Natural killer cell (primary cell): ENCODE results near the gene TIGD1. TPM values are rescaled to one million over a fixed set of nuclear protein-coding genes. Genes with fewer than 3 reads are reported as not detected.

Source experiments
- ATAC-seq, 3 donors: fragments of 150-1000 bp in 2 of 3; fragments of 200-7000 bp in 1 of 3; cut with Tn5 transposase; 1 replicate in 1 of 3; 2 replicates in 2 of 3; pipeline ENCODE4 v1.10.0; 2021; ENCODE audit warnings: mild to moderate bottlenecking in 2 of 3, moderate library complexity in 2 of 3
- DNase-seq, 2 donors: peaks; one replicate each; pipeline versions ENCODE4 v3.0.0 to v3.0.0-alpha.2; 2013 to 2021; ENCODE audit warnings: mixed read lengths in 1 of 2
- H3K27ac ChIP-seq: one replicate; pipeline ENCODE4 v1.5.1; 2013; ENCODE audit warnings: mild to moderate bottlenecking, low read length
- H3K27me3 ChIP-seq: one replicate; pipeline ENCODE4 v1.6.1; 2013; ENCODE audit warnings: low read length; ENCODE audit not compliant: control insufficient read depth, insufficient read depth
- H3K36me3 ChIP-seq: one replicate; pipeline ENCODE4 v1.6.1; 2013; ENCODE audit warnings: low read length; ENCODE audit not compliant: control insufficient read depth, insufficient read depth
- H3K4me1 ChIP-seq: one replicate; pipeline ENCODE4 v1.6.1; 2013; ENCODE audit warnings: low read length; ENCODE audit not compliant: control insufficient read depth, insufficient read depth
- H3K4me3 ChIP-seq: one replicate; pipeline ENCODE4 v1.5.1; 2013; ENCODE audit warnings: low read length
- H3K9me3 ChIP-seq: one replicate; pipeline ENCODE4 v1.6.1; 2013; ENCODE audit warnings: low read length; ENCODE audit not compliant: control insufficient read depth, insufficient read depth
- H3K27ac Mint-ChIP-seq, 2 donors: one replicate each; pipeline ENCODE4 v1.8.0; 2022; ENCODE audit warnings: mild to moderate bottlenecking in 2 of 2, mixed read lengths in 2 of 2, moderate library complexity in 1 of 2
- H3K27me3 Mint-ChIP-seq, 2 donors: one replicate each; pipeline ENCODE4 v1.8.0; 2022; ENCODE audit warnings: low read depth in 2 of 2, mixed read lengths in 2 of 2
- H3K36me3 Mint-ChIP-seq: one replicate; pipeline ENCODE4 v1.8.0; 2022; ENCODE audit warnings: mixed read lengths
- H3K4me1 Mint-ChIP-seq, 2 donors: one replicate each; pipeline ENCODE4 v1.8.0; 2022; ENCODE audit warnings: mixed read lengths in 2 of 2
- H3K4me3 Mint-ChIP-seq: one replicate; pipeline ENCODE4 v1.8.0; 2022; ENCODE audit warnings: mild to moderate bottlenecking, moderate library complexity, mixed read lengths
- H3K9me3 Mint-ChIP-seq, 2 donors: one replicate each; pipeline ENCODE4 v1.8.0; 2022; ENCODE audit warnings: mixed read lengths in 2 of 2
- WGBS: methylation state at CpG from one replicate; pipeline ENCODE4 v1.1.7; 2013; ENCODE audit warnings: missing lambda C conversion rate; ENCODE audit not compliant: insufficient coverage; 5-methylcytosine and 5-hydroxymethylcytosine counted together
- intact Hi-C: fragments of 100-400 bp; cut with micrococcal nuclease; formaldehyde crosslinking; loops from one replicate; pipeline ENCODE4 v1.14.2; 2022
- total RNA-seq, 4 donors: library from RNA; stranded (reverse); fragments of 120-200 nt in 1 of 4; gene quantifications; one replicate each; pipeline versions ENCODE4 v1.2.3 to v1.2.4, GENCODE V29; 2013 to 2022
- TF ChIP-seq, protein P1 (sequence below): fragments of 200-600 bp; IDR thresholded peaks from one replicate; pipeline ENCODE4 v1.8.0; 2022; ENCODE audit warnings: antibody characterized with exemption

TIGD1 gene
- total RNA-seq, 3 donors from 2014 or later (not counting 1 experiment from before 2014, with no cell fraction given): 10.6 to 13.2 (median 12.4) TPM

GRCh38 chr2:232518844-232519243 is 31.5 kb downstream of the TIGD1 start:
- no peaks in the 10 kb centered on the region for H3K9me3 Mint-ChIP-seq
- Histone ChIP-seq H3K27ac (no peak overlapping the region), H3K27me3 (peaks cover 14% of the 10 kb centered on the region), H3K4me3 (no peak overlapping the region), H3K36me3 (no peaks in the 10 kb centered on the region), H3K9me3 (no peaks in the 10 kb centered on the region), H3K4me1 (peaks cover 22% of the 10 kb centered on the region)
- WGBS: 75% methylated on average over 6 of the region's 6 CpGs
- H3K4me1 Mint-ChIP-seq: peaks cover 0 to 4% of the 10 kb centered on the region in 2 donors
- H3K27ac Mint-ChIP-seq: no peak overlapping the region
- H3K36me3 Mint-ChIP-seq: no peaks in the 10 kb centered on the region
- H3K4me3 Mint-ChIP-seq: no peak overlapping the region
- intact Hi-C loops: no loop called here
- H3K27me3 Mint-ChIP-seq: peaks cover 10 to 27% of the 10 kb centered on the region in 2 donors
- TF ChIP-seq, protein P1, sequence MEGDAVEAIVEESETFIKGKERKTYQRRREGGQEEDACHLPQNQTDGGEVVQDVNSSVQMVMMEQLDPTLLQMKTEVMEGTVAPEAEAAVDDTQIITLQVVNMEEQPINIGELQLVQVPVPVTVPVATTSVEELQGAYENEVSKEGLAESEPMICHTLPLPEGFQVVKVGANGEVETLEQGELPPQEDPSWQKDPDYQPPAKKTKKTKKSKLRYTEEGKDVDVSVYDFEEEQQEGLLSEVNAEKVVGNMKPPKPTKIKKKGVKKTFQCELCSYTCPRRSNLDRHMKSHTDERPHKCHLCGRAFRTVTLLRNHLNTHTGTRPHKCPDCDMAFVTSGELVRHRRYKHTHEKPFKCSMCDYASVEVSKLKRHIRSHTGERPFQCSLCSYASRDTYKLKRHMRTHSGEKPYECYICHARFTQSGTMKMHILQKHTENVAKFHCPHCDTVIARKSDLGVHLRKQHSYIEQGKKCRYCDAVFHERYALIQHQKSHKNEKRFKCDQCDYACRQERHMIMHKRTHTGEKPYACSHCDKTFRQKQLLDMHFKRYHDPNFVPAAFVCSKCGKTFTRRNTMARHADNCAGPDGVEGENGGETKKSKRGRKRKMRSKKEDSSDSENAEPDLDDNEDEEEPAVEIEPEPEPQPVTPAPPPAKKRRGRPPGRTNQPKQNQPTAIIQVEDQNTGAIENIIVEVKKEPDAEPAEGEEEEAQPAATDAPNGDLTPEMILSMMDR: no peak
- no peak for DNase-seq
- no peak for ATAC-seq

DNA sequence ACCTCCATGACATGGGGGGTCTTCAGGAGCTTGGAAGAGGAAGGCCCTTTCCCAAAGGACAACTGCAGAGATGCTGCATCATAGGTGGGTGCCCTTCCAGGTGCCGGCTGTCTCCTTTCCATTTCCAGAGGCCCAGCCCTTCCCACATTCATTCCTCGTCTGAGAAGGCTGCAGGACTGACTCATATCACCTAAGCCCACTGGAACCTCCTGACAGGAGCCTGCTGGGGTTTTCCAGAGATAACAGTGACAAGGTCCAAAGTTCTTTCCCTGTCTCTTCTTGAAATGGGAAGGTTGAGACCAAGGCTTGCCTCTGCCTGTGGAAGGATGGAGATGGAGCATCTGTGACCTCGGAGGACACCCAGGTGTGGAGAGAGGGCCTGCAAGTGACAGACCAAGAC is 33.8 kb downstream of the TIGD1 start:
- Mint-ChIP-seq H3K4me1 (peaks cover 0 to 3% of the 10 kb centered on the region in 2 donors), H3K36me3 (no peaks in the 10 kb centered on the region), H3K27me3 (peaks cover 12 to 20% of the 10 kb centered on the region in 2 donors), H3K27ac (no peak overlapping the region), H3K9me3 (no peaks in the 10 kb centered on the region), H3K4me3 (no peak overlapping the region)
- DNase-seq (no peak), ATAC-seq (no peak)
- no peak overlapping the region for H3K4me3 ChIP-seq
- intact Hi-C loops: no loop called here
- H3K4me1 ChIP-seq: peaks cover 2% of the 10 kb centered on the region
- no peaks in the 10 kb centered on the region for H3K36me3 ChIP-seq
- H3K27ac ChIP-seq: no peak overlapping the region
- TF ChIP-seq, protein P1: no peak
- no peaks in the 10 kb centered on the region for H3K27me3 ChIP-seq
- no peaks in the 10 kb centered on the region for H3K9me3 ChIP-seq
- WGBS: 85% methylated on average over 2 of the region's 3 CpGs

- Histone ChIP-seq H3K27me3 (no peaks in the 10 kb centered on the region), H3K9me3 (no peaks in the 10 kb centered on the region), H3K4me1 (no peaks in the 10 kb centered on the region), H3K4me3 (no peak overlapping the region), H3K36me3 (no peaks in the 10 kb centered on the region), H3K27ac (no peak overlapping the region)
- ATAC-seq (no peak), DNase-seq (no peak)
- Mint-ChIP-seq H3K4me1 (no peaks in the 10 kb centered on the region), H3K27me3 (peaks cover 12 to 15% of the 10 kb centered on the region in 2 donors), H3K9me3 (no peaks in the 10 kb centered on the region), H3K27ac (no peak overlapping the region), H3K4me3 (no peak overlapping the region), H3K36me3 (no peaks in the 10 kb centered on the region)
- intact Hi-C loops: no loop called here
- TF ChIP-seq, protein P1: no peak
- 87% methylated on average over 7 of the region's 7 CpGs for WGBS
Observed at GRCh38 chr2:232515639-232516038, 34.7 kb downstream of the TIGD1 start.

GRCh38 chr2:232513353-232513752 is 37.0 kb downstream of the TIGD1 start:
- intact Hi-C loops: no loop called here
- H3K4me1 ChIP-seq: no peaks in the 10 kb centered on the region
- Mint-ChIP-seq H3K4me1 (no peaks in the 10 kb centered on the region), H3K36me3 (no peaks in the 10 kb centered on the region), H3K27ac (no peak overlapping the region), H3K27me3 (peaks cover 12 to 16% of the 10 kb centered on the region in 2 donors), H3K9me3 (no peaks in the 10 kb centered on the region), H3K4me3 (no peak overlapping the region)
- WGBS: 91% methylated on average over 3 of the region's 5 CpGs
- no peaks in the 10 kb centered on the region for H3K36me3 ChIP-seq
- ATAC-seq (no peak), DNase-seq (no peak)
- no peak overlapping the region for H3K4me3 ChIP-seq
- no peak overlapping the region for H3K27ac ChIP-seq
- TF ChIP-seq, protein P1: no peak
- no peaks in the 10 kb centered on the region for H3K27me3 ChIP-seq
- H3K9me3 ChIP-seq: no peaks in the 10 kb centered on the region
